Fibroblast of skin of right quadriceps (primary cell): ENCODE results near the gene TBX1.

ENCODE experiments used
- DNase-seq: peaks from one replicate; pipeline ENCODE4 v3.0.0-alpha.2; 2013

TBX1 gene

DNA sequence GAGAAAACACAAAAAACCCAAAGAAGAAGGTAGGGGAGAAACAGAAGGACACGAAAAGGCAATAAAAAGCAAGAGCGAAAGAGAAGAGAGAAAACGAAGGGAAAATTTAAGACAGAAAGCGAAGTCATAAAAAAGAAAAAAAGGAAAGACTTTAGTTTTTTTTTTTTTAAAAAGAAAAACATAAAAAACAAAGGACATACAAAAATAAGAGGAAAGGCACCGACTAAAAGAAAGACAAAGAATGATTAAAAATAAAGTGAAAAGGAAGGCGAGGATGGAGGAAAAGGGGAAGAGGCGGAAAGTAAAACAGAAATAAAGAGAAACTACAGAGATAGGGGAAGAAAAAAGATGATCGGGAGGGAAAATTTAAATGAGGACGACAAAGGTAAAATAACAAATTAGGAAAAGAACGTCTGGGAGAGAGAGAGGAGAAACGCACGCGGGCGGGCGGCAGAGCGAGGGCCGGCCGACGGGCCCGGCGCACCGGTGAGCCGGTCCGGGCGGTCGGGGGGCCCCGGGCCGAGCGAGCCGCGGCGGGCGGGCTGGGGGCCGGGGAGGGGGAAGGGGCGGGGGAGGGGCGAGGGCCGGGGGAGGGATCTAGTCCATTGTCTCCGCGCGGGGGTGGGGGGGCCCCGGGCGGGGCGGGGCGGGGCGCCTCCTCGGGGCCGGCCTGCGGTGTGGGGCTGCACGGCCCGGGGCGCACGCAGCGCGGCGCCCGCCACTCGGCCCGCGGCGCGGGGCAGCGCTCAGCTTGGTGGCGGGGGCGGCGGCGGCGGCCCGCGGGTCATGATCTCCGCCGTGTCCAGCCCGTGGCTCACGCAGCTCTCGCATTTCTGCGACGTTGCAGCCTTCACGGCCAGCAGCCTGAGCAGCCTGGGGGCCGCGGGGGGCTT lies at the start of gene TBX1:
TSS of gene TBX1 (plus strand) at position 721 of the 893 bp plus-strand sequence. CDS start at position 787, 66 bp downstream.
- no peak for DNase-seq

DNA sequence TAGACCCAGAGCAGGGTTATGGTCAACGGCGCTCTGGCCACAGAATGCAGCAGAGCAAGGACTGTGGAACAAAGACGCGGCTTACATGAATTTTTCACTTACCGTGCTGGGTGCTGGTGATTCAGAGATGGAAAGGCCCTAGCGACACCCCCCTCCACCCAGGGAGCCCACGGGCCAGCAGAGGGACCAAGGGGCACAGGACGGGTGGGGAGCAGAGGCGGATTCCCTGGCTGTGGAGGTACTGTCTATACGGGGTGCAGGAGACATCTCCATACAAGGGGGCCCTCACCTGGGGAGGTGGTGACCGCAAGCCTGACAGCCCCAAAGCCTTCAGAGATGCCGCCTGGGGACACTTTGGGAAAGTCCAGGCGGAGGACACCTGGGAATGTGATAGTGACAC lies 47.3 kb upstream of the TBX1 start:
- DNase-seq: no peak

DNA sequence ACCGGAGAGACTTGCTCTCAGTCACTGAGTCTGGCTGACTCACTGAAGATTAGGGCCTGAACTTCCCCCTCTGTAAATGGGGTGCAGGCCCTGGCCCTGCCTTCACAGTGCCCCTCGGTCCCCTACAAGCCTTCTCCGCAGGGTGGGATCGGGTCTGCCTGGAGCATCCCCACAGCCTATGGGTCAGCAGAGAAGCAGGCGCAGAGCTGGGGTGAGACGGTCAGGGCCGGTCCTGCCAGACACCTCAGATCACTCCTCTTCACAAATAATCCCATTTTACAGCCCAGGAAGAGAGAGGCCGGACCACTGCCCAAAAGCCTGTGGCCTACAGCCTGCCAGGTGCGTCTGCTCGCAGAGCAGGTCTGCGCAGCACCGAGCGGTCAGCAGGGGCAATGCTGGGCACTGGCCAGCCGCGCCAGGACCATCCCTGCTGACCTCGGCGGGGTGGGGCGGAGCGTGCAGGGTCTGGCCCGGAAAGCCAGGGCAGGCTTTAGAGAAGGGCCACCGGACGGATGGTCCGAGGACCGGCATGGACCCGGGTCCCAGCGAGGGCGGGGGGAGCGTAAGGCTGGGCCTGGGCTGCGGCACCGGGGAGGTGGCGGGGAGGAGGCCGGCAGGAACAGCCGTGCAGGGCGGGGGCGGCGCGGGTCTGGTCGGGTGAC lies 46.8 kb upstream of the TBX1 start:
- DNase-seq: no peak

DNA sequence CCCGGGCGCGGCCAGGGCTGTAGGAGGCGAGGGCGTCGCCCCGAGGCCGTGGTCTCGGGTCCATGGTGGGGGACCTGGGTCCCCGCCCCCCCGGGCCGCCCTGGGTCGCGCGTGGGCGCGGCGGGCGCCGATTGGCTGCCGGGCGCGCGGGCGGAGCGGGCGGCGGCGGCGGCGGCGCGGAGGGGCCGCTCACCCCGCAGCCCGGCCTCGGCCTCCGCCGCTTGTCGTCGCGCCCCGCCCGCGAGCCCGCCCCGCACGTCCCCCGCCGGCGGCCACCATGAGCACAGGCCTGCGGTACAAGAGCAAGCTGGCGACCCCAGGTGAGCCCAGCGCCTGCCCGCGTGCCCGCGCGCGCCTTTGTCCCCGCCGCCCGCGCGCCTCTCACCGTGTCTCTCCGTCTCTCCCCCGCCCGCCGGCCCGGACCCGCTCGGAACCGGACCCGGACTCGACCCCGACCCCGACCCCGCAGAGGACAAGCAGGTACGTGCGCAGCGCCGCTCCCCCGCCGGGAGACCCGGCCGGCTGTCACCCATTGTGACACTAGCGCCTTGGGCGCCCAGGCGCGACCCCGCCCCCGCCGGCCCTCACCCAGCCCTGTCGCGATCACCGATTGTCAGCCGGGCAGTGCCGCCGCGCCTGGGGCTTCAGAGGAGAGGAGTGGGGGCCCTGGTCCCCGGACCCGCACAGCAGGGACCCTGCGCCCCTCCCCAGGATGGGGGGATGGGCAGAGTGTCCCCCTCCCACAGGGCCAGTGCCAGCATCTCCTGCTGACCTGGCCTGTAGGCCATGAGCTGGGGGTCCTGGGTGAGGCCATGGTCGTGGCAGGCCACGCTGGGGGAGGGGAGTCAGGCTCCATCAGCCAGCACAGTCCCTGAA lies 46.0 kb upstream of the TBX1 start, which contains the start of gene SEPTIN5:
TSS of gene SEPTIN5 (plus strand) at position 192 of the 876 bp plus-strand sequence. CDS start at position 278, 86 bp downstream.
- DNase-seq: no peak

DNA sequence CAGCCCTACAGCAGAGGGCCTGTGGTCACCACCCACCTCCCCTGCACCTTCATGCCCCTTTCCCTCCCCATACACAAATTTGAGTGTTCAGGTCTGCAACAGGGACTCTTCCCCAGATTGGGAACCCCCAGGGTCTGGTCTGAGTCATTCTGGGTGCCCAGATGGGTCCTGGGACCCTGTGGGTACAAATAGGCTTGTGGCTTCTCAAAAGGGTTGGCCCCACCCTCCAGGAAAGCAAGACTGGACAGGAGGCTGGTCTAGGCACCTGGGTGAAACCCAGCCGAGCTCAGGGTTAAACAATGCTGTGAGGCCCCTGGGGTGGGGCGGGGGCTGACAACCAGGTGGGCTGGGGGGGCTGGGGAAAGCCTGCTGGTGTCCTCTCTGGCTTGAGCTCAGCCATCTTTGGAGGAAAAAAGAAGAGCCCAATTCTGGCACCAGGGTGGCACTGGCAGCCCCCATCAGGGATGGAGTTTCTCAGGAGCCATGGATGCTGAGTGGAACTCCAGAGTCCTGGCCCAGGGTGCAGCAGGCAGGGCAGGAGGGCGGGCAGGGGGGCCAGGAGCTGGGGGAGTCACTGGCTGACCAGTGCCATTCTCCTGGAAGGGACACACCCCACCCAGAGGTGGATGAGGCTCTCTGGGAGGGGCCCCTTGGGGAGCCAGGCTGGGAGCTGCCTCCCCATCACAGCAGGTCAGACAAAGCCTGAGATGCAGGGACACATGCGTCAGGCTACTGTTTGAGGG lies 45.2 kb upstream of the TBX1 start:
- no peak for DNase-seq

DNA sequence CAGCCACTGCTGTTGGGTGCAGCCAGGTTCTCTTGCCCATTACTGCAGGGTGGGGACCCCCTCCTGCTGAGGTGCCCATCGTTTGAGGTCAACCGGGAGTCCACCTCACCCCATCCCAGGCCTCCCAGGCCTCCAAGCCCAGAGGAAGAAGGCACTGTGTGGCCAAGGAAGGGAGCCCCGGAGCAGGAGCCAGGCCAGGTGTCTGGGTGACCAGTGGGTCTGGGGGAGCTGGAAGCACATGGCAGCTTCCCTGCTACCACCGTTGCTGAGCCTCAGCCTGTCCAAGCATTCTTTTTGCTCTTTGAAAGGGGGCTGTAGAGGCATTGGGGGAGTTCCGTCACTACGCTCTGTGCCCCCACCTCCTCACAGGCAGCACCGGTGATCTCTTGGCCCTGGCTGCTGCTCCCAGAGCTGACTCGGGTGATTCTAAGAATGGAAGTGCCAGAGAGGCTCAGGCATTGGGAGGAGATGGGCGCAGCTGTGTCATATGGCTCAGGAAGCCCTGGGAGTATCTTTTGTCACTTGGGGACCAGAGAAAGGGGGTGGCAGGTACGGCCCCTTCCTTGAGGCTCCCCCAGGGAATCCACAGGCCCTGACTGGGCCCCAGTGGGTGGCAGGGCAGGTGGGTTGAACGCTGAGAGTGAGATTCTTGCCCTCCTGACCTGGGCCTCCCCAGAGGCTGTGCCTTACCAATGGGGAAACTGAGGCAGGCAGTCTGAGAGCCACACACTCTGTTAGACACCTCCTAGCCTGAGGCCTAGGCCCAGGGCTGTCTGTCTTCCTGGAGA lies 44.3 kb upstream of the TBX1 start:
- no peak for DNase-seq

DNA sequence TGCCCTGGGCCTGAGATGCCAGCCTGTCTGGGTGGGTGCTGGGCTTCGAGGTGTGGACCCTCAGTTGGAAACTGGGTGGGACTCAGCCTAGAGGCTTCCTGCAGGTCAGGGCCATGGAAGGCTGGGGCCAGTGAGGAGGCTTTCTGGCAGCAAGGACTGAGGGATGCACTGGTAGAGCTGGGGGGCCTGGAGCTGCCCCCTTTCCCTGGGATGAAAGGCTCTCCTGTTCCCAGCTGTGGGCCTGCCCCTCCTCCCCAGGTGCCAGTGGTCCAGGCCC lies 43.8 kb upstream of the TBX1 start:
- DNase-seq: no peak

DNA sequence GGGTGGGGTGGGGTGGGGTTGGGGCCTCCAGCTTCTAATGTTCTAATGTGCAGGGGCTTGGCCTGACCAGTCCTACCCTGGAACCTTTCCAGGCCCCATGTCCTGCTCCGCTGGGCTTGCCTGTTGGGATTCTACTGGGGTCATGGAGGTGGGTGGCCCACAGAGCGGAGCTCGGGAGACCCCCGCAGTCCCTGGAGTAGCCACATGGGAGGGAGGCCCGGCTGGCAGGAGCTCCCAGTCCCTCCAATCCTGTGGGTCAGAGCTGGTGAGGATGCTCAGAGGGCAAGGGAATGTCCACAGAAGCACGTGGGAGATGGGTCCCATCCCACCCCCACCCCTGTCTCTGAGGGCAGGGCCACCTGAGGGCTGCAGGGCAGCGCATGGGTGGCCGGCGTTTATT lies 43.4 kb upstream of the TBX1 start:
- no peak for DNase-seq

DNA sequence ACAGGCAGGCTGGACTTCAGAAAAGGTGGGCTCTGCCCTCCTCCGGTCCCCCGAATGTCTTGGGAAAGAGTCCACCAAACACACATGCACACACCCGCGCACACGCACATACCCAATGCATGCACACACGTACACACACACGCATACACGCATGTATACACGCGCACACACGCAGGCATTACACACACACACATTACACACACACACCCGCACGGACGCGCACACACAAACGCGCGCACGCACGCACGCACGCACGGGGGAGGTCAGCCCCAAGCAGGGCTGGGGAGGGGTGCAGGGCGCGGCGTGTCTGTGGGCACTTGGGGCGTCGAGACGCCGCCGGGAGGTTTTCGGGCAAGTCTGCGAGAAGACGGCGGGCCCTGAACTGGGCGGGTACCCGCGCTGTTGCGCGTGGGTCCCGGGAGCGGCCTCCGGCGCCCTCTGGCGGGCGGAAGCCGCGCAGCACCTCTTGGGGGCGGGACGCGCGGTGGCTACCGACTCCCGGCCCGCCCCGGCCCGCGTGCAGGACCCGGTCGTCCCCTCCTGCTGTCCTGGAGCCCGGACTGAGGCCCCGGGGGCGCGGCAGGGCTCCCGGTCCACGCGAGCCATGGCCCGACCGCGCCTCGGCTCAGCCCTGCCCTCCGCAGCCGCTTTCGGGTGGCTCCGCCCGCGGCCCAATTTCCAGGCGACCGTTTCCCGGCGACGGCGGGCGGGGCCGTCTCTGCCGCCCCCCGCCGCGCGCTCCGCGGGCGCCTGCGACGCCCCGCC lies 42.7 kb upstream of the TBX1 start:
- DNase-seq: peak; percentile 64

DNA sequence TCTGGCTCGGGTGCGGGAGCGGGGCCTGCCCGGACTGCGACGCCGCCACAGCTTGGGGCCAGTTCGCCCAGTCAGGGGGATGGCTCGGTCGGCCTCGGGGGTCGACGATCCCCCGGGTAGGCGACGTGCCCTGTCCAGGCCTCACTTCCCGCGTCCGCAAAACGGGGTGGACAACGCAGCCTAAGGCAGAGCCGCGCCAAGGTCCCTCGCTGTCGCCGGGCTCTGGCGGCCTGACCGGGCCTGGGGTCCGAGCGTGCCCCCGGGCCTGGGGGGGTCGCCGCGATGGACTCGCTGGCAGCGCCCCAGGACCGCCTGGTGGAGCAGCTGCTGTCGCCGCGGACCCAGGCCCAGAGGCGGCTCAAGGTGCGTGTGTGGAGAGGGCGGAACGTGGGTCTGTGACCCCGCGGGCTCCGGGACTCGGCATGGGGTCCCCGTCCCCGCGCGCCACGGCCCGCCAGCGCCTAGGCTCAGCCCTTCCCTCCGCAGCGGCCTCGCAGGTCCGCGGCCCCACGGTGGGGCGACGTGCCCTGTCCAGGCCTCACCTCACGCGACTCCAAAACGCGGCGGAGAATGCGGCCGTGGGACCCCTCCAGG lies 42.0 kb upstream of the TBX1 start:
- no peak for DNase-seq

DNA sequence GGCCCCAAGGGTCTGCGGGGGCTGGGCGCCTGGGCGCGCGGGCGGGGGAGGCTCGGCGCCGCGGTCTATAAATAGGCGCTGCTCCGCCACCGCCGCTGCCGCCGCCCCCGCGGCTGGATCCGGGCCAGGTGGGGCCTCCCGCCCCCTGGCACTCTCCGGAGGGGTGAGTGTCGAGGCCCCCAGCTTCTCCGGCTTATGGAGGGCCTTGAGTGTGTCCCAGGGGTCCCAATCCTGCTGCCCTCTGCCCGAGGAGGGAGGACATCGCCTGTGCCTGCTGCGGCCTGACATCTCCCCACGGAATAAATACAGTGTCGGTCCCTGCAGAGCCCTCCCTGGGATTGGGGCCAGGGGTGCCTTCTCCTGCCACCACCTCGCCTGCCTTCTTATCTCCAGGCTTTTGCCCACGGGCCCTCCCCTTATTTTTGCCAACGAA lies 41.5 kb upstream of the TBX1 start:
- DNase-seq: peak; percentile 28

DNA sequence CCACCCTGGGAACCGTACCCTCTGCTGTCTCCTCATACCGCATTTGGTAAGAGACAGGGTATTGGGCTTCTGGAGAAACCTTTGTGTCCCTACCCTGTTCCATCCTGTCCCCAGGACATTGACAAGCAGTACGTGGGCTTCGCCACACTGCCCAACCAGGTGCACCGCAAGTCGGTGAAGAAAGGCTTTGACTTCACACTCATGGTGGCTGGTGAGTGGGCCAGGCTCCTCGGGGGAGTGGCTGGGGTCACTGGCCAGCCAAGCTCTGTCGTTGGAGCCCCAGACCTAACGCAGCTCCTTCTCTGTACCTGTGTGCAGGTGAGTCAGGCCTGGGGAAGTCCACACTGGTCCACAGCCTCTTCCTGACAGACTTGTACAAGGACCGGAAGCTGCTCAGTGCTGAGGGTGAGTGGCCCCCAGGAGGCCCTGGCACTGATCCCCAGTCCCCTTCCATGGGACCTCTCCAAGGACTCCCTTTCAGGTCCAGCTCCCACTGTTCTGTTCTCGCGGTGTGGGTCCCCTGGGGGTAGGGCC lies 41.0 kb upstream of the TBX1 start:
- DNase-seq: no peak

DNA sequence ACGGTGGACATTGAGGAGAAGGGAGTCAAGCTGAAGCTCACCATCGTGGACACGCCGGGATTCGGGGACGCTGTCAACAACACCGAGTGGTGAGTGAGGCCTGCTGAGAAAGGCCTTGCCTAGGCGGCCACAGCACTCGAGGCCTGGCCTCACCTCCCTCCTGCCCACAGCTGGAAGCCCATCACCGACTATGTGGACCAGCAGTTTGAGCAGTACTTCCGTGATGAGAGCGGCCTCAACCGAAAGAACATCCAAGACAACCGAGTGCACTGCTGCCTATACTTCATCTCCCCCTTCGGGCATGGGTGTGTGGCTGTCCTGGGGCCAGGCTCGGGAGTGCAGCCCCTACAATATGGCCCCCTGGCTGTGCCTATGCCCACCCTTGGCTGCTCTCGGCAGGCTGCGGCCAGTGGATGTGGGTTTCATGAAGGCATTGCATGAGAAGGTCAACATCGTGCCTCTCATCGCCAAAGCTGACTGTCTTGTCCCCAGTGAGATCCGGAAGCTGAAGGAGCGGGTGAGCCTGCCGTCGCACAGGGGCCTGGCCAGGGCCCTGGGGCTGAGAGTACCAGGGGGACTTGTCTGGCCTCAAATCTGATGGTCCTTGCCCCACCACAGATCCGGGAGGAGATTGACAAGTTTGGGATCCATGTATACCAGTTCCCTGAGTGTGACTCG lies 40.3 kb upstream of the TBX1 start:
- DNase-seq: no peak

DNA sequence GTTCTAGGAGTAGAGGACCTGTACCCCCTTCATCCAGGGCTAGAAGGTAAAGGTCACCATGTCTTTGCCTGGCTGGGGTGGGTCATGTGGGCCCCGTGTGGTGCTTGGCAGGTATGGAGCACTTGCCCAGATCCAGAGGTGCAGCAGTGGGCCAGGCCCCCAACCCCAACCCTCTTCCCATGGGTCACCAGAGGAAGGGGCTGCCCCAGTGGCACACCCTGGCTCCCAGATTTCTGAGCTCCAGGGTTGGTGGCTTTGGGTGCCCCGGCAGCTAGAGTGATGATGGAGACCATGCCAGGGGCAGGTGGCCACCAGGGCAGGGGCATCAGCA lies 39.6 kb upstream of the TBX1 start:
- DNase-seq: no peak

DNA sequence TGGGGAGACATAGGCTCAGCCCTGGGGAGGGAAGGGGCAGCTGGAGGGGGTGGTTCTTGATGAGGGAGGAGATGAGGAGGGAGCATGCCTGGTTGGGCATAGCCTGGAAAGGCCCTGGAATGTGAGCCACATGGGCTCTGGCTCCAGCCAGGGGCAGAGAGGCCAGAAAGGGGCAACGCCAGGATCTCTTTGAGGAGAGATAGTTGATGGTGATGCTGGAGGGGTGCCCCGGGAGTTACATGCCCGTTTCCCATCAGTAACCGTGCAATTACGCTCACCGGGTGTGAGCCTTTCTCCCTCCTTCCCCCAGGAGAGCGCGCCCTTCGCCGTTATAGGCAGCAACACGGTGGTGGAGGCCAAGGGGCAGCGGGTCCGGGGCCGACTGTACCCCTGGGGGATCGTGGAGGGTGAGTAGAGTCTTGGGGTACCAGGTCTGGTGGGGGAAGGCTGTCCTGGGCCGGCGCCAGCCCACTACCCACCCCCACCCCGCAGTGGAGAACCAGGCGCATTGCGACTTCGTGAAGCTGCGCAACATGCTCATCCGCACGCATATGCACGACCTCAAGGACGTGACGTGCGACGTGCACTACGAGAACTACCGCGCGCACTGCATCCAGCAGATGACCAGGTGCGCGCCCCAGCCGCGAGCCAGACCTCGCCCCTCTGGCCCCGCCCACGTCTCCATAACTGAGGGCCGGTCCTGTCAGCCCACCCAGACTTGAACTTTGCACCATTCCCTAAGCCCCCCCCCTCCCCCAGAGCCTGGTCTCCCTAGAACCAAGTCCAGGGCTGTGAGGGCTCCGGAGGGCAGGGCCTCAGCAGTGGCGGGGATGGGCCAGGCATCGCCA lies 39.0 kb upstream of the TBX1 start:
- DNase-seq: no peak

DNA sequence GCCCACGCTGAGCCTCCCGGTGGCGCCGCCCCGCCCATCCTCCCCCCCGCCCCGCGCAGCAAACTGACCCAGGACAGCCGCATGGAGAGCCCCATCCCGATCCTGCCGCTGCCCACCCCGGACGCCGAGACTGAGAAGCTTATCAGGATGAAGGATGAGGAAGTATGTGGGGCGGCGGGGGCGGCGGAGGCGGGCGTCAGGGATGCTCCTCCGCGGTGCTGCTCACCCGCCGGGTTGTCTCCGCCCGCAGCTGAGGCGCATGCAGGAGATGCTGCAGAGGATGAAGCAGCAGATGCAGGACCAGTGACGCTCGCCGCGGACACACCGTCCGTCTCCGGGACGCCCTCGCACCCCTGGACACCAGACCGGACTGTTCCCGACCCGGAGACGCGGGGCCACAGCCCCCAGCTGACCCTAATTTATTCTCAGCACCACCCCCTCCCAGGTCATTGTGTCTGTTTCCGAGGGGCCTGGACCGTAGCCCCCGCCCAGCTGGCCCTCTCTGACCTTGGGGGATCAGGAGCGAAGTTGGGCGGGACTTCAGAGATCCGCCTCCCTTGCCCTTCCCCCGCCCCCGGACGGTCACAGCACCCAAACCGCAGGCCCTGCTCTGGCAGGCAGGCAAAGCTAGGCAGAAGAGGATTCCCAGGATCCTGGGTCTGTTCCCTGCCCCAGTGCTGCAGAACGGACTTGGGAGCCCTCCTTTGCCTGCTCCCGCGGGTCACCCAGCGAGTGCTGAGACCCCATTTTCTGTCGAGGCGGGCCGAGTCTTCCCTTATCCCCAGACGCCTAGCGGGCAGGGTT lies 38.2 kb upstream of the TBX1 start:
- DNase-seq: no peak

DNA sequence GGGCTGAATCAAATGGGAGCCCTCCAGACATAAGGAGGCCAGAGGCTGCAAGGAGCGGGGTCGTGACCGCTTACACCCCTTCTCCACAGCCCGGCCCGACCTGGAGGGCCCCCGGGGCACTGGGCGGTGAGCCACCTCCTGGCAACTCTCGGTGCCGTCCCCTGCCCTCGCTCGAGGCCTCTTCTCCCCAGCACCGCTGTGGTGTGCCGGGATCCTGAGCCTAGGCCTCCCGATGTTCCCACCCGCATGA lies 37.7 kb upstream of the TBX1 start:
- DNase-seq: no peak

DNA sequence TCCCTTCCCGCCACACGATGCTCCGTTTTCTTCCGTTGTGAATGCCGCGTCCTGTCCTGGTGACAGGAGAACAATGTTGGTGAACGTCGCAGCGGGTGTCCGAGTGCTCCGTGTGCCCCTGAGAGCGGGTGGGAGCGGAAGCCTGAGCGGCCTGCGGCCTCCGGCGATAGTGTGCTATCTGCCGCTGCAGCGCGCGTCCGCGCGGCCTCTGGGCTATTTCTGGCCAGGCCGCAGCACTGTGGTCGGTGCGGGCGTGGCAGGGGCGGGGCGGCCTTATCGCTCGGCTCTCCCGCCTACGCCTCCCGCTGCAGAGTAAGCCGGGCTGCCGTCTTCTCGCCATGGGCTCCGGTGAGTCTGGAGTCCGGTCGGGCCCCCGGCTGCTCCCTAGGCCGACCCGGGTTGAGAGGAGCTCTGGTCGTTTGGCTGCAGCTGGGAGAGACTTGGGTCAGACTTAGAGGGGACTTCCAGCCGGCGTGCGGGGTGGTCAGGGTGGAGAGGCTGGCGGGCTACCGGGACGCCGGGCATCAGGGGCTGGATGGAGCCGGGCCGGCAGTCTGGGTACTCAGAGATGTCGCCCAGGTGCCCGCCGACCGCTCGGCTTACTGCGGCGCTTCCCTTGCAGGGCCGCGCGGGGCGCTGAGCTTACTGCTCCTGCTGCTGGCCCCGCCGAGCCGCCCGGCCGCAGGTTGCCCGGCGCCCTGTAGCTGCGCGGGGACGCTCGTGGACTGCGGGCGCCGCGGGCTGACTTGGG lies 37.2 kb upstream of the TBX1 start, which contains the start of gene GP1BB:
TSS of gene GP1BB (plus strand) at position 308 of the 751 bp plus-strand sequence. CDS start at position 339, 31 bp downstream.
- no peak for DNase-seq
